Smooth muscle cell (in vitro differentiated cells): ENCODE measurements around the gene NFASC. TPM values are rescaled to one million over a fixed set of nuclear protein-coding genes. Genes with fewer than 3 reads are reported as not detected.

Experiments
- DNase-seq: peaks from one replicate; lab custom pipeline; 2025; ENCODE audit not compliant: unreplicated experiment; lab: John Stamatoyannopoulos, UW
- H2AFZ ChIP-seq: fragments of 200-600 bp; sonication (generic); 2 replicates; pipeline ENCODE4 v1.6.0; 2016; ENCODE audit warnings: antibody characterized with exemption, low read depth, mild to moderate bottlenecking
- H3F3A ChIP-seq: fragments of 200-600 bp; sonication (generic); 2 replicates; pipeline ENCODE4 v1.6.0; 2017; ENCODE audit warnings: antibody characterized with exemption, low read depth
- H3K27ac ChIP-seq: fragments of 200-600 bp; sonication (generic); 2 replicates; pipeline ENCODE4 v1.5.1; 2016; ENCODE audit warnings: low read depth, mild to moderate bottlenecking
- H3K27me3 ChIP-seq: fragments of 200-600 bp; sonication (generic); 2 replicates; pipeline ENCODE4 v1.6.1; 2016; ENCODE audit warnings: low read depth, mild to moderate bottlenecking
- H3K36me3 ChIP-seq: fragments of 200-600 bp; sonication (generic); 2 replicates; pipeline ENCODE4 v1.5.1; 2016; ENCODE audit warnings: low read depth
- H3K4me1 ChIP-seq: fragments of 200-600 bp; sonication (generic); 2 replicates; pipeline ENCODE4 v1.5.1; 2016; ENCODE audit warnings: low read depth
- H3K4me2 ChIP-seq: fragments of 200-600 bp; sonication (generic); 2 replicates; pipeline ENCODE4 v1.6.0; 2016; ENCODE audit warnings: mild to moderate bottlenecking
- H3K4me3 ChIP-seq: fragments of 200-600 bp; sonication (generic); 2 replicates; pipeline ENCODE4 v1.5.1; 2016; ENCODE audit warnings: mild to moderate bottlenecking
- H3K79me2 ChIP-seq: fragments of 200-600 bp; sonication (generic); 2 replicates; pipeline ENCODE4 v1.6.0; 2016; ENCODE audit warnings: low read depth, mild to moderate bottlenecking
- H3K9ac ChIP-seq: fragments of 200-600 bp; sonication (generic); 2 replicates; pipeline ENCODE4 v1.6.0; 2016; ENCODE audit warnings: low read depth
- H3K9me3 ChIP-seq: fragments of 200-600 bp; sonication (generic); replicated peaks from 2 replicates; pipeline ENCODE4 v1.5.1; 2016; ENCODE audit warnings: low read depth
- H4K20me1 ChIP-seq: fragments of 200-600 bp; sonication (generic); 2 replicates; pipeline ENCODE4 v1.6.0; 2016; ENCODE audit warnings: low read depth
- WGBS: methylation state at CpG from one replicate; pipeline ENCODE4 v1.1.7; 2016; ENCODE audit warnings: low lambda C conversion rate; 5-methylcytosine and 5-hydroxymethylcytosine counted together
- polyA plus RNA-seq: library from polyadenylated mRNA; unstranded; fragments of >200 nt; fragmentation: Nextera tagmentation; extraction: Ambion mirVana; gene quantifications from 2 replicates; pipeline ENCODE4 v1.2.1, GENCODE V29; 2016
- total RNA-seq: library from RNA; depleted of rRNA; stranded (reverse); fragments of >200 nt; gene quantifications from 2 replicates; pipeline ENCODE4 v1.2.3, GENCODE V29; 2014
- TF ChIP-seq, protein P1 (sequence below): fragments of 200-600 bp; sonication (generic); IDR thresholded peaks from 2 replicates; pipeline ENCODE4 v1.5.1; 2017; ENCODE audit warnings: borderline replicate concordance, mild to moderate bottlenecking, antibody characterized with exemption; ENCODE audit not compliant: insufficient read depth, poor library complexity, severe bottlenecking

NFASC gene
- total and polyA plus RNA-seq, 2 experiments from 2014 or later = 0.09 to 0.63 TPM

- TF ChIP-seq, protein P1, sequence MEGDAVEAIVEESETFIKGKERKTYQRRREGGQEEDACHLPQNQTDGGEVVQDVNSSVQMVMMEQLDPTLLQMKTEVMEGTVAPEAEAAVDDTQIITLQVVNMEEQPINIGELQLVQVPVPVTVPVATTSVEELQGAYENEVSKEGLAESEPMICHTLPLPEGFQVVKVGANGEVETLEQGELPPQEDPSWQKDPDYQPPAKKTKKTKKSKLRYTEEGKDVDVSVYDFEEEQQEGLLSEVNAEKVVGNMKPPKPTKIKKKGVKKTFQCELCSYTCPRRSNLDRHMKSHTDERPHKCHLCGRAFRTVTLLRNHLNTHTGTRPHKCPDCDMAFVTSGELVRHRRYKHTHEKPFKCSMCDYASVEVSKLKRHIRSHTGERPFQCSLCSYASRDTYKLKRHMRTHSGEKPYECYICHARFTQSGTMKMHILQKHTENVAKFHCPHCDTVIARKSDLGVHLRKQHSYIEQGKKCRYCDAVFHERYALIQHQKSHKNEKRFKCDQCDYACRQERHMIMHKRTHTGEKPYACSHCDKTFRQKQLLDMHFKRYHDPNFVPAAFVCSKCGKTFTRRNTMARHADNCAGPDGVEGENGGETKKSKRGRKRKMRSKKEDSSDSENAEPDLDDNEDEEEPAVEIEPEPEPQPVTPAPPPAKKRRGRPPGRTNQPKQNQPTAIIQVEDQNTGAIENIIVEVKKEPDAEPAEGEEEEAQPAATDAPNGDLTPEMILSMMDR = no peak
- no peaks in the 10 kb centered on the region for H3K4me1 ChIP-seq
- no peak overlapping the region for H3K4me2 ChIP-seq
- H2AFZ ChIP-seq = no peak overlapping the region
- H4K20me1 ChIP-seq = no peaks in the 10 kb centered on the region
- H3K27me3 ChIP-seq = peaks cover 13% of the 10 kb centered on the region
- H3K79me2 ChIP-seq = no peaks in the 10 kb centered on the region
- H3K36me3 ChIP-seq = no peaks in the 10 kb centered on the region
- H3F3A ChIP-seq = no peaks in the 10 kb centered on the region
- no peak overlapping the region for H3K27ac ChIP-seq
- H3K9me3 ChIP-seq = no peaks in the 10 kb centered on the region
- DNase-seq = no peak
- no peak overlapping the region for H3K4me3 ChIP-seq
- no peak overlapping the region for H3K9ac ChIP-seq
- 86% methylated on average over 8 of the region's 8 CpGs for WGBS
Measured at GRCh38 chr1:204928671-204929486, 58.2 kb downstream of the NFASC start.

GRCh38 chr1:204929487-204930154, 59.0 kb downstream of the NFASC start:
- no peak overlapping the region for H3K4me3 ChIP-seq
- 93% methylated on average over 6 of the region's 6 CpGs for WGBS
- no peak for DNase-seq
- H3K79me2 ChIP-seq = no peaks in the 10 kb centered on the region
- H4K20me1 ChIP-seq = no peaks in the 10 kb centered on the region
- no peak overlapping the region for H3K4me2 ChIP-seq
- H3K27me3 ChIP-seq = peaks cover 12% of the 10 kb centered on the region
- H3K36me3 ChIP-seq = no peaks in the 10 kb centered on the region
- no peaks in the 10 kb centered on the region for H3K4me1 ChIP-seq
- H3K9ac ChIP-seq = no peak overlapping the region
- H3K9me3 ChIP-seq = no peaks in the 10 kb centered on the region
- no peak overlapping the region for H2AFZ ChIP-seq
- TF ChIP-seq, protein P1 = no peak
- H3F3A ChIP-seq = no peaks in the 10 kb centered on the region
- H3K27ac ChIP-seq = no peak overlapping the region

DNA sequence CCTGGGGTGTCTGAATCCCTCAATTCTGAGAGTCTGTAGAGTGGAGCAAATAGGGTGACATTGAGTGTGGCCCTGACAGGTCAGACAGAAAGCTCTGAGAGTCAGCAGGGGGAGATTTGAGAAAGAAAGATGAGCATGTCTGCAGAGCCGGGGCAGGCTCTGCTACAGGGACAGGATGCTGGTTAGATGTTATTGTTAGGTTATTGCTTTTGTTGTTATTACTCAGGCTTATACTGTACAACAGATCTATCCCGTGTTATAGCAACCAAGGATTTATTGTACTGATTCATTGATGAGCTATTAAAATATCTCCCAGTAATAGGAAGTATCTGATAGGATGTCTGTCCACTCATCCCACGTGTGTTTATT, 59.5 kb downstream of the NFASC start:
- 78% methylated on average over 3 of the region's 3 CpGs for WGBS
- TF ChIP-seq, protein P1 = no peak
- peaks cover 17% of the 10 kb centered on the region for H3K27me3 ChIP-seq
- no peak overlapping the region for H3K4me2 ChIP-seq
- H3K9me3 ChIP-seq = no peaks in the 10 kb centered on the region
- H3F3A ChIP-seq = no peaks in the 10 kb centered on the region
- no peak overlapping the region for H3K9ac ChIP-seq
- no peaks in the 10 kb centered on the region for H3K36me3 ChIP-seq
- no peak overlapping the region for H2AFZ ChIP-seq
- DNase-seq = no peak
- no peaks in the 10 kb centered on the region for H3K79me2 ChIP-seq
- H4K20me1 ChIP-seq = no peaks in the 10 kb centered on the region
- H3K27ac ChIP-seq = no peak overlapping the region
- no peak overlapping the region for H3K4me3 ChIP-seq
- H3K4me1 ChIP-seq = no peaks in the 10 kb centered on the region
